HUDEP-2 (cell line): ENCODE data around the gene GASK1B.
A peak's percentile ranks its signal among the peaks of the same experiment; 100 is the strongest.

Experiments
- DNase-seq, 76 experiments: peaks; one replicate each; lab custom pipeline; 2025; ENCODE audit not compliant: unreplicated experiment in 76 of 76; lab: John Stamatoyannopoulos, UW

GASK1B gene

GRCh38 chr4:158189422-158189821 lies 16.6 kb upstream of the GASK1B start:
- no peak for DNase-seq

DNA sequence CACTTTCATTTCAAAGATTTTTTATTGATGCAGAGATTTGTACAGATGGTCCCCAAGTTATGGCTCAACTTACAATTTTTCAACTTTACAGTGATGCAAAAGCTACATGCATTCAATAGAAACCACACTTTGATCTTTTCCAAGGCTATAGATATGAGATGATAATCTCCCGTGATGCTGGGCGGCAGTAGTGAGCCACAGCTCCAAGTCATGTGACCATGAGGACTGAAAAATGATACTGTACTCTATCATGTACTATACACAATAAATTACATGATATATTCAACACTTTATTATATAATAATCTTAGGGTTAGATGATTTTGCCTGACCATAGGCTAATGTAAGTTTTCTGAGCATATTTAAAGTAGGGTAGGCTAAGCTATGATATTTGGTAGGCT lies 14.0 kb upstream of the GASK1B start:
- no peak for DNase-seq

GRCh38 chr4:158182736-158183135 lies 9.9 kb upstream of the GASK1B start:
- no peak for DNase-seq

DNA sequence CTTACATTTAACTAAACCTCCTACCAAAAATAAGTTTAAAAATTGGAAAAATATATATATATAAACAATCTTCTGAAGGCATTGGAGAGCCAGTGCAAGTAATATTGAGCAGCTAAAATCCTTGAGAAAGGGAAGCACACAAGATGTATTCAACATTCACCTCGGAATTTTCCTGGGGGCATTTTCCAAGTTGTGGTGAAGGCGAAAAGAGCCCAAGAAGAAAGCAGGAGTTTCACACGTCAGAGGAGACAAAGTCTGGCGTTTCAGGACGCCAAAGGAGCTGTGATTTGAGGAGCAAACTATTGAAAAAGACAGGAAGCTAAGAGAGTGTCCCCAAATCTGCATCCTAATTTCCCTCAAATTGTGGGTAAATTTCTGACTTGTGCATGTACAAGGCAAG lies 9.1 kb upstream of the GASK1B start:
- DNase-seq = no peak

DNA sequence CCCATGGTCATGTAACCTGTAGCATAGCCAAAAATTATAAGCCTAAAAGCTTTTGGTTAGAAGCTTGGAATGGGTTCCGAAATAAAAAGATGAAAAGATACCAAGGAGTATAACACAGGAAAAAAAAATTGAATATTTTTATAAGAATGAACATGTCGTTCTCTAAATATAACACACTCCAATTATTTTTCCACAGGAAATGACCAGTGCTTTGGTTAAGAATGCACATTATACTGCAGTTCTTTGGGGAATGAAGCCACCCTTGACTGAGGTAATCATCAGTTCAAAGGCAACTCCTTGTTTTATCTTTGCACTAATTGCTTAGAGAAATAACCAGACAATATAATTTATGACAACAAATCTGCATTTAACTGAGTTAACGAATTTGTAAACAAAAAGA lies 6.6 kb upstream of the GASK1B start:
- DNase-seq = no peak

GRCh38 chr4:158176776-158177175 lies 4.0 kb upstream of the GASK1B start:
- no peak for DNase-seq

- no peak for DNase-seq
These were observed 3.3 kb upstream of the GASK1B start for GRCh38 chr4:158176108-158176507.

DNA sequence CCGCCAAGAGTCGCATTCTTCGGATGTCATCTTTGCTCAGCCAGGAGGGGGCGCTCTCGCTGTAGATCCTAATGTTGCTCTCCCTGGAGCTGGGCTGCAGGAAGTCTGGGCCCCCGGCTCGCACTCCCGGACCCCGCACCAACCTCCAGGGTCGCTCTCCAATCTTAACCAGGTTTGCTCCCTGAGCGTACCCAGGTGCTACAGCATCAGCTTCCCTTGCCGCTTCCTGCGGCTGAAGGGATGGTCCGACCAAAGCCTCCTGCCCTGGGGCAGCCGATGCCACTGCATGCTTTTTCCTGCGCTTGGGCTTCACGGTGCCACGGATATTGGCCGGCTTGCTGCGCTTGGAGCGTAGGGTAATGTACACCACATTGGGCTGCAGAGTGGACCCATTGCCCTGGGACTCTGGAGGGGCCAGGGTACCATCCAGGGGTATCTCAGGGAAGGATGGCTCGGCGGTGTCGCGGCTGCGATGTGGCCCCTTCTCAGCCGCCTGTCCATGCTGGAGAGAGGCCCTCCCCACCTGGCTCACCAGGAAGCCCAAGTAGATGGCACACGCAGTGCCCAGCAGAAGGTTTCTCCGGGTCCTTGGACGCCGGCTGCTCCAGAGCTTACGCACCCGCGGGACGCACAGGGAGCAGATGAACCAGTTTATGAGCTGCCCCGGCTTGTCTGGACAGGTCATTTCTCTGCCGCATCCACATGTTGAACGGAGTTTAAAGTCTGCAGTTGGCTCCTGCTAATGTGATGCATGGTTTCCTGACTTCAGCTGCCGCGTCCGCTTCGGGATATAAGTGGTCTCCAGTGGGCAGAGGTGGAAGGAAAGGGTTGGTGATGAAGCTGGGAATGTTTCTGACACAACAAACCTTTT lies 1.9 kb downstream of the GASK1B start:
- peak in 10 of 76 experiments; percentile 2 to 27 (median 6) for DNase-seq

DNA sequence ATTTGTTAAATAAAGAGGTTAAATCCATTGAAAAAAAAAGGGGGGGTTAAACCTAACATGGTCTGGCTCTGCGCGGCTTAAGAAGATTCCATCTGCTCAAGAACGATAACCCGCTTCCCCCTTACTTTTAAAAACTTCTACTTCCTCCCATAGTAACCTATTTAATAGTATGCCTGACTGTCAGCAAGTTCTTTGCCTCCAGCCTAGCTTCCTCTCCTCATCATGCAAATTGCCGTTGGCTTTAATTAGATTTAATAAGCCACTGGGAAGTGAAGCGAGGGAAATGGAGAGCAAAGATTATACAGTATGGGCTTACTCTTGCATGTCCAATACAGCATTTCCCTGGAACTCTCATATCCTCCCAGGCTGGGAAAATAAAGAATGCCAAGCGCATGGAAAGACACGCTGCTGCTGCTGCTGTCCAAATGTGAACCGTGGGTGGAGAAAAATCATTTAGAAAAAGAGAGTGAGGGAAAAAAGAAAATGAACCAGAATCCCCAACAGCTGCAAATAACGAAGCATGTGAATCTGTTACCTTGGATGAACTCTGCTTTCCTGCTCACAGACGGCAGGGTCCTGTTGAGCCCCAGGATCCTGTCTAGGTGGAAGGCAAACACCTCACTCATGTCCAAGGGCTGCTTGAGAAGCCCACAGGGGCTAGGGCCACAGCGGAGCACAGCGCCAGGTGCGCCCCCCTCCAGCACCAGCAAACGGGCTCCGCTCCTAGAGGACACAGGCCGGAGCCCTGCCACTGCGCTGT lies 2.7 kb downstream of the GASK1B start:
- DNase-seq = peak in 1 of 76 experiments; percentile 5

DNA sequence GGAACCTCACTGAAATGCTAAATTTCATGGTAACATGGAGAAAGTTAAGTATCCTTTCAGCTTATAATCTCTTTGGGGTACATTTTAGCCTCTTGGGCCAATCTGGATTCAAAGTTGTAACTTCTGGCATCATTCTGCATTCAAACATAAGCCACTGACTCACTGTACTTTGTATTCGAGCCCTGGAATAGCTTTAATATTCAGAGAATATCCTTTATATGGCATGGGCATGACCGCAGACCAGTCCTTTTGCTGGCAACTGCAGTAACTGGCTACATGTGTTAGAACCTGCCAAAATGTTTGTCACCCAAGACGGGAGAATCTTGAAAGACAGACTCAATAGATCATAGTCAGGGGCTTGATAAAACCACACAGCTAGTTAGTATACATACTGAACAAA lies 3.3 kb downstream of the GASK1B start:
- DNase-seq = no peak

DNA sequence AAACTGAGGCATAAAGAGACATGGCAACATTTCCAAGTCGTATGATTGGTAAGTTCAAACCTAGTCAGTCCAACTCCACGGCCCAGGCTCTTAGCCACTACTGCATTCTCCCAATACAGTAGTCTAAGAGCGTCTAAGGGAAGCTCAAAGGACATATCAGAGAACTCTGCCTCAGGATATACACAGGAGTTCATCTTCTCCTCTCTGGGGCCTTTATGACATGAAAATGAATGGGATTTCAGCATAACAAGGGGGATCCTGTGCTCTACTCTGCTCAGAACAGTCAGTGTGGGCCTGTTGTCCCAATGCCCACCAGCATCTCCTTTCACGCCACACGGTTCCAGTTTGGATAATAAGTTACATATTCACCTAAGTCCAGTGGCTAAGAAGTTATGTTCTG lies 4.2 kb downstream of the GASK1B start:
- DNase-seq = no peak

- no peak for DNase-seq
These were observed 6.1 kb downstream of the GASK1B start for GRCh38 chr4:158166701-158167100.

- no peak for DNase-seq
These were observed 8.0 kb downstream of the GASK1B start for GRCh38 chr4:158164768-158165213.

- DNase-seq = no peak
These were observed 8.7 kb downstream of the GASK1B start for GRCh38 chr4:158163941-158164767.

- no peak for DNase-seq
These were observed 10.2 kb downstream of the GASK1B start for GRCh38 chr4:158162631-158163030.

DNA sequence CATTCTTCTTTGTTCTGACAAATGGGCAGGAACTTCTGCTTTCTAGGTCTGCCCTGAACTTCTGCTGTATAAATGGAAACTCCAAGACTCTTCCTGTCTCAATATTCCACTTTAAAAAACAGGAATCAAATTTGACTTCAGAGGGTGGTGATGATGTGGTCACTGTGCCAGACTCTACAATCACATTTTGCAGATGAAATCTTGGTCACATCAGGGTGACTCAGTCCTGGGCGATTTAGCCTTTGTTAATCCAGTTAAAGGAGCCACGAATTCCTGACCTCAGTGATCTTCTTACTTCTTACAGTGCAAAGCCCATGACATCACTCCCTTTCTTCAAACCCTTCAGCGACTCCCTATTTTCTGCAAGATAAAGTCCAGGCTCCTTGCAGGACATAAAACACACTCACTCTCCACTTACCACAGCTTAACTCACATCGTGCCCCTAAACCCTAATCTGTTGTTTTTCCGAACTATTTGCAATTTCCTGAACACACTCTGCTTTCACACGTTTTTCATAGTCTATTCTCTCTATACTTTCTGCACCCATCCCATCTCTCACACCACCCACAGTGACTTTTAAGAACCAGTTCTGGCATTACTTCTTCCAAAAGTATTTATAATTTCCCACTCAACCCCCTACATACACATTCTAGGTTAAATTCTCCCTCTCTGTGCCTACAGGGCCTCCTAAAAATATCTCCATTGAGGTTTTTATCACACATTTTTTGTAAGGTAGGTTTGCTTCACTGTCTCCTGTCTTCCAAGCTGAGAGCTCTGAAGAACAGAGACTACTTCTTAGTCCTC lies 11.1 kb downstream of the GASK1B start:
- DNase-seq = no peak

GRCh38 chr4:158159718-158160094 lies 13.1 kb downstream of the GASK1B start:
- DNase-seq = no peak

GRCh38 chr4:158159054-158159717 lies 13.6 kb downstream of the GASK1B start:
- no peak for DNase-seq

DNA sequence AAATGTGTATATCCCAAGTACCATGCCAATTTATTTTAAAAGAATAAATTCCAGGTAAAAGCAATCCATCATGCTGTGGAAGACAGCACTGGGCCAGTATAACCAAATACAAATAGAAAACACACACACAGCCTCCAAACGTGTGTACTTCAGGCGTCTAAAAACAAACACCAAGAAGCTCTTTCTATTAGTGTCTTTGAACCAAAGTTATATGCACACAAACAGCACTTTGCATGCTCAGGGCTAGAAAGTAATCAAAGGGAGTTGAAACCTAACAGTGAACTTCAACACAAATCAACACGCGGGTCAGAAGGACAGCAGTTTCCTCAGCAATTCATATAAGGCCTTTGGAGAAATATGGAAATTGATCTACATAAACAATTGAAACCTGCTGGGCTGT lies 15.4 kb downstream of the GASK1B start:
- DNase-seq = no peak
